Gastrocnemius medialis (tissue), 4 donors: ENCODE results near the gene DBF4. TPM values are rescaled to one million over a fixed set of nuclear protein-coding genes. Genes with fewer than 3 reads are reported as not detected.

Experiments
- ATAC-seq, 2 donors: fragments of 150-250 bp; one replicate each; pipeline ENCODE4 v1.9.1; 2016
- DNase-seq, 2 donors: peaks; one replicate each; pipeline ENCODE4 v3.0.0-alpha.2; 2019
- H3K27ac ChIP-seq, 4 donors: fragments of 200-600 bp; sonication (generic); 1 replicate in 1 of 4; 2 replicates in 3 of 4; pipeline ENCODE4 v1.5.1; 2016 to 2018; ENCODE audit warnings: mild to moderate bottlenecking in 2 of 4, moderate library complexity in 1 of 4
- H3K27me3 ChIP-seq, 3 donors: fragments of 200-600 bp; sonication (generic) in 2 of 3; 1 replicate in 1 of 3; 2 replicates in 2 of 3; pipeline versions ENCODE4 v1.5.1 to v1.6.0; 2016 to 2019; ENCODE audit warnings: mild to moderate bottlenecking in 1 of 3, moderate library complexity in 1 of 3
- H3K36me3 ChIP-seq, 2 donors: fragments of 200-600 bp; sonication (generic) in 1 of 2; one replicate each; pipeline ENCODE4 v1.5.1; 2017 to 2018
- H3K4me1 ChIP-seq, 2 donors: fragments of 200-600 bp; sonication (generic) in 1 of 2; one replicate each; pipeline ENCODE4 v1.5.1; 2016 to 2017; ENCODE audit warnings: mild to moderate bottlenecking in 2 of 2
- H3K4me3 ChIP-seq, 4 donors: fragments of 200-600 bp; sonication (generic) in 3 of 4; 1 replicate in 1 of 4; 2 replicates in 3 of 4; pipeline ENCODE4 v1.5.1; 2016 to 2019; ENCODE audit warnings: mild to moderate bottlenecking in 2 of 4
- H3K9me3 ChIP-seq, 3 donors: fragments of 200-600 bp; sonication (generic) in 2 of 3; 1 replicate in 1 of 3; 2 replicates in 2 of 3; pipeline ENCODE4 v1.5.1; 2016 to 2019
- CTCF ChIP-seq, 5 experiments: fragments of 450-650 bp in 3 of 5; fragments of 200-600 bp in 2 of 5; sonication (generic) in 2 of 5; IDR thresholded peaks in 4 of 5; conservative IDR thresholded peaks in 1 of 5; 1 replicate in 4 of 5; 2 replicates in 1 of 5; pipeline ENCODE4 v1.5.1; 2016 to 2019; ENCODE audit warnings: antibody characterized with exemption in 5 of 5, mild to moderate bottlenecking in 3 of 5, moderate library complexity in 3 of 5
- POLR2A ChIP-seq, 2 donors: fragments of 450-650 bp; IDR thresholded peaks; one replicate each; pipeline ENCODE4 v1.6.1; 2017; ENCODE audit warnings: antibody characterized with exemption in 2 of 2, mild to moderate bottlenecking in 2 of 2, moderate library complexity in 2 of 2
- in situ Hi-C, 4 donors: fragments of 200-750 bp; cut with MboI; loops; one replicate each; pipeline versions ENCODE4 v1.15.0 to v1.8.0; 2017; ENCODE audit warnings: low sequenced_read_pairs in 4 of 4
- intact Hi-C: fragments of 100-400 bp; cut with DNase I; formaldehyde crosslinking; loops from one replicate; pipeline ENCODE4 v1.15.1; 2023; ENCODE audit warnings: low total_unique reads
- total RNA-seq, 4 donors: library from RNA; depleted of rRNA; stranded (reverse); fragments of >200 nt; gene quantifications; one replicate each; pipeline versions ENCODE4 v1.1.0 to v1.2.3, GENCODE V29; 2016

The DBF4 gene
- total RNA-seq, 4 donors from 2014 or later, result 2.2 to 5.9 (median 3.2) TPM

GRCh38 chr7:87850836-87851593 is 25.3 kb upstream of the DBF4 start:
- Histone ChIP-seq H3K27me3 (no peaks in the 10 kb centered on the region), H3K4me3 (no peak overlapping the region), H3K27ac (no peak overlapping the region), H3K4me1 (no peaks in the 10 kb centered on the region), H3K36me3 (peaks cover 0 to 4% of the 10 kb centered on the region in 2 donors), H3K9me3 (no peaks in the 10 kb centered on the region)
- no peak for TF ChIP-seq POLR2A (IDR thresholded peaks at IDR 0.05)
- TF ChIP-seq CTCF (IDR thresholded peaks at IDR 0.05 in 4 of 5, conservative IDR thresholded peaks at IDR 0.05 in 1 of 5), result no peak
- ATAC-seq (no peak), DNase-seq (no peak)
- in situ Hi-C loops, result no loop called here
- intact Hi-C loops, result no loop called here

DNA sequence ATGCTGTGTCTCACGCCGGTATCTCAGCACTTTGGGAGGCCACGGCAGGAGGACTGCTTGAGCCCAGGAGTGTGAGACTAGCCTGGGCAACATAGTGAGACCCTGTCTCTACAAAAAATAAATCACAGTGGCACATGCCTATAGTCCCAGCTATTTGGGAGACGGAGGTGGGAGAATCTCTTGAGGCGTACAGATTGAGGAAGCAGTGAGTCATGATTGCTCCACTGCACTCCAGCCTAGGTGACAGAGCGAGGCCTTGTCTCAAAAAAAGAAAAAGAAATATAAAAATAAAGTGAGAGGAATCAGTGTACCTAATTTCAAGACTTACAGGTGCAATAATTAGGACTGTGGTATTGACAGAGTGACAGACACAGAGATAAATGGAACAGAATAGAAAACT is 24.0 kb upstream of the DBF4 start:
- intact Hi-C loops (no loop called here), in situ Hi-C loops (no loop called here)
- H3K9me3 ChIP-seq, result no peaks in the 10 kb centered on the region
- no peak overlapping the region for H3K27ac ChIP-seq
- peaks cover 0 to 5% of the 10 kb centered on the region in 2 donors for H3K36me3 ChIP-seq
- no peaks in the 10 kb centered on the region for H3K4me1 ChIP-seq
- DNase-seq (no peak), ATAC-seq (no peak)
- no peak overlapping the region for H3K4me3 ChIP-seq
- TF ChIP-seq CTCF (IDR thresholded peaks at IDR 0.05 in 4 of 5, conservative IDR thresholded peaks at IDR 0.05 in 1 of 5), result no peak
- no peak for TF ChIP-seq POLR2A (IDR thresholded peaks at IDR 0.05)
- no peaks in the 10 kb centered on the region for H3K27me3 ChIP-seq

GRCh38 chr7:87853237-87853864 is 22.9 kb upstream of the DBF4 start:
- Histone ChIP-seq H3K4me1 (no peaks in the 10 kb centered on the region), H3K36me3 (peaks cover 0 to 16% of the 10 kb centered on the region in 2 donors), H3K9me3 (no peaks in the 10 kb centered on the region), H3K27ac (no peak overlapping the region), H3K27me3 (no peaks in the 10 kb centered on the region), H3K4me3 (no peak overlapping the region)
- in situ Hi-C loops (no loop called here), intact Hi-C loops (no loop called here)
- DNase-seq, result no peak
- no peak for ATAC-seq
- TF ChIP-seq CTCF (IDR thresholded peaks at IDR 0.05 in 4 of 5, conservative IDR thresholded peaks at IDR 0.05 in 1 of 5) (no peak), POLR2A (IDR thresholded peaks at IDR 0.05) (no peak)

- Histone ChIP-seq H3K27ac (no peak overlapping the region), H3K4me1 (no peaks in the 10 kb centered on the region), H3K36me3 (peaks cover 0 to 32% of the 10 kb centered on the region in 2 donors), H3K4me3 (no peak overlapping the region), H3K27me3 (no peaks in the 10 kb centered on the region), H3K9me3 (no peaks in the 10 kb centered on the region)
- DNase-seq, result no peak
- ATAC-seq, result no peak
- in situ Hi-C loops, result no loop called here
- no peak for TF ChIP-seq POLR2A (IDR thresholded peaks at IDR 0.05)
- no peak for TF ChIP-seq CTCF (IDR thresholded peaks at IDR 0.05 in 4 of 5, conservative IDR thresholded peaks at IDR 0.05 in 1 of 5)
- intact Hi-C loops, result no loop called here
Observed at GRCh38 chr7:87858417-87859100, 17.7 kb upstream of the DBF4 start.
